Lower lobe of right lung (tissue), 2 donors: Measurements from ENCODE around the gene ARHGAP22. TPM values are rescaled to one million over a fixed set of nuclear protein-coding genes. Genes with fewer than 3 reads are reported as not detected.

Source experiments
- ATAC-seq, 2 donors: fragments of 200-7000 bp; cut with Tn5 transposase; one replicate each; pipeline ENCODE4 v1.9.1; 2020 to 2022; ENCODE audit warnings: mild to moderate bottlenecking in 2 of 2, moderate library complexity in 2 of 2
- DNase-seq: peaks from one replicate; pipeline ENCODE4 v3.0.0-alpha.2; 2020
- H3K27ac ChIP-seq: fragments of 200-600 bp; one replicate; pipeline ENCODE4 v1.8.0; 2022
- H3K27me3 ChIP-seq: fragments of 200-600 bp; one replicate; pipeline ENCODE4 v1.8.0; 2022; ENCODE audit warnings: low read depth
- H3K36me3 ChIP-seq: fragments of 200-600 bp; one replicate; pipeline ENCODE4 v1.8.0; 2022; ENCODE audit warnings: mild to moderate bottlenecking
- H3K4me1 ChIP-seq: fragments of 200-600 bp; one replicate; pipeline ENCODE4 v1.8.0; 2022
- H3K4me3 ChIP-seq: fragments of 200-600 bp; one replicate; pipeline ENCODE4 v1.8.0; 2022; ENCODE audit warnings: mild to moderate bottlenecking
- H3K9me3 ChIP-seq: fragments of 200-600 bp; one replicate; pipeline ENCODE4 v1.8.0; 2022
- intact Hi-C: fragments of 100-400 bp; cut with DNase I; formaldehyde crosslinking; loops from one replicate; pipeline ENCODE4 v1.11.0; 2022
- total RNA-seq: library from RNA; stranded (reverse); fragmentation: NEBNext Ultra II Directional; extraction: Animal tissue kit (Norgen Biotek cat#: 25700); gene quantifications from one replicate; pipeline ENCODE4 v1.2.1, GENCODE V29; 2021
- TF ChIP-seq, protein P1 (sequence below): fragments of 200-600 bp; IDR thresholded peaks from one replicate; pipeline ENCODE4 v1.8.0; 2022; ENCODE audit warnings: antibody characterized with exemption, mild to moderate bottlenecking
- donor health status: DM: no; HTN: yes; CAD: no; lungs with severe emphysema.

The ARHGAP22 gene
- total RNA-seq, 1 donor from 2014 or later = 9.6 TPM

DNA sequence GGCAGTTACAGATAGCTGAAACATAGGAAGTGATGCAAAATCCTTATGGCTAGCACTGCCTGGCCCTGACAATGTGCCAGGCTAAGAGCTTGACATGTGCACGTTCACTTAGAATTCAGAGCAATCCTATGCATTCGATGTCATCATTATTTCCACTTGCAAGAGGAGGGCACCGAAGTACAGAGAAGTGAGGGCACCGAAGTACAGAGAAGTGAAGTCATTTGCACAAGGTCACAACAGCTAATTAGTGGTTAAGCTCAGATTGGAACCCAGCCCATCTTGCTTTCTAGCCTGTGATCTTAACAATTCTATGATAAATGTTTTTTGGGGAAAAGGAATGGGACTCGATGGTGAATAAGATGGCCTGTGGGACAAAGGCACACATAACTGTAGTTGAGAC lies 73.4 kb downstream of the ARHGAP22 start:
- Histone ChIP-seq H3K27me3 (no peaks in the 10 kb centered on the region), H3K4me3 (no peak overlapping the region), H3K9me3 (no peaks in the 10 kb centered on the region), H3K27ac (no peak overlapping the region), H3K4me1 (no peaks in the 10 kb centered on the region), H3K36me3 (no peaks in the 10 kb centered on the region)
- ATAC-seq = no peak
- TF ChIP-seq, protein P1, sequence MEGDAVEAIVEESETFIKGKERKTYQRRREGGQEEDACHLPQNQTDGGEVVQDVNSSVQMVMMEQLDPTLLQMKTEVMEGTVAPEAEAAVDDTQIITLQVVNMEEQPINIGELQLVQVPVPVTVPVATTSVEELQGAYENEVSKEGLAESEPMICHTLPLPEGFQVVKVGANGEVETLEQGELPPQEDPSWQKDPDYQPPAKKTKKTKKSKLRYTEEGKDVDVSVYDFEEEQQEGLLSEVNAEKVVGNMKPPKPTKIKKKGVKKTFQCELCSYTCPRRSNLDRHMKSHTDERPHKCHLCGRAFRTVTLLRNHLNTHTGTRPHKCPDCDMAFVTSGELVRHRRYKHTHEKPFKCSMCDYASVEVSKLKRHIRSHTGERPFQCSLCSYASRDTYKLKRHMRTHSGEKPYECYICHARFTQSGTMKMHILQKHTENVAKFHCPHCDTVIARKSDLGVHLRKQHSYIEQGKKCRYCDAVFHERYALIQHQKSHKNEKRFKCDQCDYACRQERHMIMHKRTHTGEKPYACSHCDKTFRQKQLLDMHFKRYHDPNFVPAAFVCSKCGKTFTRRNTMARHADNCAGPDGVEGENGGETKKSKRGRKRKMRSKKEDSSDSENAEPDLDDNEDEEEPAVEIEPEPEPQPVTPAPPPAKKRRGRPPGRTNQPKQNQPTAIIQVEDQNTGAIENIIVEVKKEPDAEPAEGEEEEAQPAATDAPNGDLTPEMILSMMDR = no peak
- no peak for DNase-seq
- intact Hi-C loops = no loop called here

DNA sequence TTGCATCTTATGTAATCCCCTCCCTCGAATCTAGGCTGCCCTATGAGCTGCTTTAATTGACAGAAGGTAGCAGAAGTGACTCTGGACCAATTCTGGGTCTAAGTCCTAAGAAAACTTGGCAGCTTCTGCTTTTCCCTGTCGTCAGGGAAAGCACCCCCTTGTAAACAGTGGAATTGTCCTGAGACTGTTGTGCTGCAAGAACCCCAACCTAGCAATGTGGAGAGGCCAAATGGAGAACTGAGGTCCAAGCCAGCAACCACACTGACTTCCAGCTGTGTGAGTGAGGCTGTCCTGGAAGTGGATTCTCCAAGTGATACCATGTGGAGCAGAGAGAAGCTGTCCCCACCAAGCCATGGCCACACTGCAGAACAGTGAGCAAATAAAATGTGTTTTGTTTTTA lies 75.5 kb downstream of the ARHGAP22 start:
- no peaks in the 10 kb centered on the region for H3K36me3 ChIP-seq
- H3K4me3 ChIP-seq = no peak overlapping the region
- no peaks in the 10 kb centered on the region for H3K9me3 ChIP-seq
- ATAC-seq = no peak
- H3K27ac ChIP-seq = no peak overlapping the region
- H3K4me1 ChIP-seq = no peaks in the 10 kb centered on the region
- DNase-seq = no peak
- peaks cover 2% of the 10 kb centered on the region for H3K27me3 ChIP-seq
- intact Hi-C loops = no loop called here
- TF ChIP-seq, protein P1 = no peak

DNA sequence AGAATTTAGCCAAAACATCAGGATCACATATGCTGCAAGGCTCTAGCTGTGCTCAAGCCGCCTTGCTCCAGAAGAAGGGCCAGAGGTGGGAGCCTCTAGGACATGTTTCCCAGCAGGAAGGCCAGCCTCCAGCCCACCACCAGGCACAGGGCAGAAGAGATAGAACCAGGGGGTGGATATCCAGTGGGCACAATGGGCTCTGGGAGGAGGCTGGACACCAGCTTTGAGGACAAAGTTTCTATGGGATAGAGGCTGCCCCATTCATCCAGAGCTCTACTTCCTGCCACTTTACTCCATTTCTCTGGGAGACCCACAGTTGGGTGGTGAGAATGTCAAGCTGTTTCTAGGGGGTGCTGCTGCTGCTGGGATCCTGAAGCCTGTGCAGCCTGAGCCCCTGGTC lies 77.1 kb downstream of the ARHGAP22 start:
- H3K36me3 ChIP-seq = no peaks in the 10 kb centered on the region
- no peaks in the 10 kb centered on the region for H3K9me3 ChIP-seq
- H3K4me1 ChIP-seq = peaks cover 11% of the 10 kb centered on the region
- no peak overlapping the region for H3K4me3 ChIP-seq
- H3K27me3 ChIP-seq = peaks cover 15% of the 10 kb centered on the region
- H3K27ac ChIP-seq = no peak overlapping the region
- intact Hi-C loops = no loop called here
- TF ChIP-seq, protein P1 = no peak
- DNase-seq (no peak), ATAC-seq (no peak)

DNA sequence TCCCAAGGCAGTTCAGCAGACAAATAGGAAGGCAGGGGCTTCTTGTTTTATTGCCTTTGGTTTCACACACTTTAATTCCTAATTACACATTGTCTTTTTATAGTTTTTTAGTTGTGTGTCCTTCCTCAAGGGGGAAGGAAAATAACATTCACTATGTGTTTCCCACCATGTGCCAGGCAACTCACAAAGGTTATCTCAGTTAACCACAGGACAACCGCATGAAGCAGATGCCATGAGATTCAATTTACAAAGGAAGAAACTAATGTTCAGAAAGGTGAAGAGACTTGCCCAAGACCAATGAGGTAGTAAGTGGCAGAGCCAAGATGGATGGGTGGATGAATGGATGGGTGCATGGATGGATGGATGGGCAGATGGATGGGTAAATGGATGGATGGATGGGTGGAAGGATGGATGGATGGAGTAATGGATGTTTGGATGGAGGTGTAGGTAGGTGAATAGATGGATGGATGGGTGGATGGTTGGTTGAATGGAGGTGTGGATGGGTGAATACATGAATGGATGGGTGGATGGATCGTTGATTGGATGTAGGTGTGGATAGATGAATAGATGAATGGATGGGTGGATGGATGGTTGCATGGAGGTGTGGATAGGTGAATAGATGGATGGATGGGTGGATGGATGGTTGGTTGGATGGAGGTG lies 77.9 kb downstream of the ARHGAP22 start:
- intact Hi-C loops = no loop called here
- Histone ChIP-seq H3K4me3 (no peak overlapping the region), H3K36me3 (no peaks in the 10 kb centered on the region), H3K27ac (no peak overlapping the region), H3K9me3 (no peaks in the 10 kb centered on the region), H3K27me3 (peaks cover 23% of the 10 kb centered on the region), H3K4me1 (peaks cover 12% of the 10 kb centered on the region)
- DNase-seq (no peak), ATAC-seq (no peak)
- TF ChIP-seq, protein P1 = no peak

DNA sequence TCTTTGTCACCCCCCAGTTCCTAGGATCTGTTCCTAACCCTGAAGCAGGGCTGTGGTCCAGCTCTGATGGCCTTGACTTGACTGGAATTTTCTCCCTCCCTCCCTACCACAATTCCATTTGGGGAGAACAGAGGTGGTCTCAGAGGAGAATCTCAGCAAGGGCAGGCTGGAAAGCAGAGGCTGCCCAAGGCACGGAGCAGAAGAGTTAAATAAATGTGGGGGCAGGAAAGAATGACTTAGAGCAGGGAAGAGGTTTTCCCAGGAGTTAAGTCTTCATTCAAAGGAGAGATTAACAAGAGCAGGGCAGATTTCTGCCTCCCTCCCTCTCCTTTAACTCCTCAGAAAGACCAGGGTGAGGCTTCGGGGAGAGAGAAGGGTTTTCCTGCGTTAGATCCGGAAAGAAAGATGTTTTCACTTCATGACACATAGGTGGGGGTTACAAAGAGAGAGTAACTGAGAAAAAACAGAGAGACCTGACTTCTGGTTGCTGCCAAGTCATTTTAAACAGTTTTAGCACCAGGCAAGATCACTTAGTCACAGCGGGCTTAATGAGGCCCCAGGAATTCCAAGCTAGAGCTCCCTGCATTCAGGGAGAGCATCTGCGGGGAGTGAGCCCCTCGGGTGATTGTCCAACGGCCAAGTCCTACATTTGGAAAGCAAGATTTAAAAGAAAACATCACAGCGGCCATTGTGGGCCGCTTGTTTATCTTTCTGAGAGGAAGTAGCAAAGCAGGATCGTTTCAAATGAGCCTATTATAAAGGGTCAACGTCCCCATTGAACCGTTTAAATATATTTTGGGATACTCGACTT lies 78.7 kb downstream of the ARHGAP22 start:
- H3K4me1 ChIP-seq = peaks cover 12% of the 10 kb centered on the region
- intact Hi-C loops = no loop called here
- H3K4me3 ChIP-seq = no peak overlapping the region
- H3K36me3 ChIP-seq = no peaks in the 10 kb centered on the region
- DNase-seq = no peak
- no peak for ATAC-seq
- TF ChIP-seq, protein P1 = no peak
- H3K9me3 ChIP-seq = no peaks in the 10 kb centered on the region
- no peak overlapping the region for H3K27ac ChIP-seq
- peaks cover 25% of the 10 kb centered on the region for H3K27me3 ChIP-seq
